ENCODE results near the gene HSPH1. TPM values are rescaled to one million over a fixed set of nuclear protein-coding genes. Genes with fewer than 3 reads are reported as not detected.

The HSPH1 gene
- total and polyA plus RNA-seq, 2 donors (not counting 3 experiments of a cell fraction or from before 2014, with no cell fraction given): 15.8 to 124 TPM

DNA sequence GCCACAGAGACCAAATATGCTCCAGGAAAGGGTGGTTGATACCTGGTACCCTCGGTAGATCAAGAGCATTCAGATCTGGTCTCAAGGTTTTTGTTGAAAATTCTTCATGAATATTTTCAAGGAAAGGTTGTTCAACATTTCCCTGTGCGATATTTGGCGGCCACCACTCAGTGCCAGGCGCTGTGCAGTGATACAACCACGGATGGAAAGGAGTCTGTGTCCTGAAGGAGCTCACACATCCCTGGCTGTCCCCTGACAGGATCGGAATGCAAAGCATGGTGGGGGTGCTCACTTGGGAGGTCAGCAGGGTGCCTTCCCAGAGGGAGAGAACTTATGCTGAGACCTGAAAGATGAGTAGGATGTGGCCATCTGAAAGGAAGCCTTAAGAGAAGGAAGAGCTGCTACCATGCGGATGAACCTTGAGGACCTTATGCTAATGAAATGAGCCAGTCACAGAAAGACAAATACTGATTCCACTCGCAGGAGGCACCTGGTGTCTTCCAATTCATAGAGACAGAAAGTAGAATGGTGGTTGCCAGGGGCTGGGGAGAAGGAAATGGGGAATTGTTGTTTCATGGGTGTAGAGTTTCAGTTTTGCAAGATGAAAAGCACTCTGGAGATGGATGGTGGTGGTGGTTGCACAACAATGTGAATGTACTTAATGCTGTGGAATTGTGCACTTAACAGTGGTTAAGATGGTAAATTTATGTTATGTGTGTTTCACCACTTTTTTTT, 41.6 kb downstream of the HSPH1 start:
- Histone ChIP-seq H4K20me1 (replicated peaks; ENCODE audit: control insufficient read depth, extremely low read depth, insufficient read depth, low read length) (no peaks in the 10 kb centered on the region), H3K4me1 (ENCODE audit: control insufficient read depth, extremely low read depth, insufficient read depth, low read length) (no peaks in the 10 kb centered on the region), H3K36me3 (ENCODE audit: control insufficient read depth in 2 of 2, extremely low read depth in 1 of 2, insufficient read depth in 2 of 2, low read length in 2 of 2) (no peaks in the 10 kb centered on the region), H3K9me1 (replicated peaks; ENCODE audit: control insufficient read depth, extremely low read depth, insufficient read depth, low read length) (no peaks in the 10 kb centered on the region), H3K27me3 (ENCODE audit: control insufficient read depth in 2 of 2, insufficient read depth in 2 of 2, low read length in 2 of 2) (peaks cover 42 to 46% of the 10 kb centered on the region in 2 experiments), H3K4me2 (ENCODE audit: insufficient read depth, low read length) (no peak overlapping the region), H2AFZ (ENCODE audit: low read depth, low read length) (no peak overlapping the region), H3K27ac (ENCODE audit: insufficient read depth, low read depth, low read length) (no peak overlapping the region), H3K9me3 (replicated peaks; ENCODE audit: control insufficient read depth, insufficient read depth, low read length) (no peaks in the 10 kb centered on the region), H3K9ac (replicated peaks; ENCODE audit: extremely low read depth, insufficient read depth, low read length) (no peak overlapping the region), H3K4me3 (replicated peaks in 1 of 3; ENCODE audit: insufficient read depth in 1 of 3, low read depth in 1 of 3, low read length in 3 of 3) (no peak overlapping the region), H3K79me2 (ENCODE audit: control insufficient read depth, insufficient read depth, low read length) (no peaks in the 10 kb centered on the region)
- FAIRE-seq: no peak
- TF ChIP-seq POLR2AphosphoS5 (IDR thresholded peaks at IDR 0.05; ENCODE audit: insufficient read depth, low read depth, low read length): no peak
- TF ChIP-seq MAX (IDR thresholded peaks at IDR 0.05; ENCODE audit: insufficient read depth, insufficient read length): no peak
- no peak for TF ChIP-seq GATA2 (IDR thresholded peaks at IDR 0.05; ENCODE audit: insufficient read depth, insufficient read length, low read depth, low read length)
- no peak for TF ChIP-seq EZH2 (IDR thresholded peaks at IDR 0.05; ENCODE audit: borderline replicate concordance, low read depth, low read length, severe bottlenecking)
- no peak for TF ChIP-seq FOS (IDR thresholded peaks at IDR 0.05; ENCODE audit: borderline replicate concordance, insufficient read depth, low read length)
- TF ChIP-seq, protein P1, sequence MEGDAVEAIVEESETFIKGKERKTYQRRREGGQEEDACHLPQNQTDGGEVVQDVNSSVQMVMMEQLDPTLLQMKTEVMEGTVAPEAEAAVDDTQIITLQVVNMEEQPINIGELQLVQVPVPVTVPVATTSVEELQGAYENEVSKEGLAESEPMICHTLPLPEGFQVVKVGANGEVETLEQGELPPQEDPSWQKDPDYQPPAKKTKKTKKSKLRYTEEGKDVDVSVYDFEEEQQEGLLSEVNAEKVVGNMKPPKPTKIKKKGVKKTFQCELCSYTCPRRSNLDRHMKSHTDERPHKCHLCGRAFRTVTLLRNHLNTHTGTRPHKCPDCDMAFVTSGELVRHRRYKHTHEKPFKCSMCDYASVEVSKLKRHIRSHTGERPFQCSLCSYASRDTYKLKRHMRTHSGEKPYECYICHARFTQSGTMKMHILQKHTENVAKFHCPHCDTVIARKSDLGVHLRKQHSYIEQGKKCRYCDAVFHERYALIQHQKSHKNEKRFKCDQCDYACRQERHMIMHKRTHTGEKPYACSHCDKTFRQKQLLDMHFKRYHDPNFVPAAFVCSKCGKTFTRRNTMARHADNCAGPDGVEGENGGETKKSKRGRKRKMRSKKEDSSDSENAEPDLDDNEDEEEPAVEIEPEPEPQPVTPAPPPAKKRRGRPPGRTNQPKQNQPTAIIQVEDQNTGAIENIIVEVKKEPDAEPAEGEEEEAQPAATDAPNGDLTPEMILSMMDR (IDR thresholded peaks at IDR 0.05; ENCODE audit: extremely low read depth in 1 of 2, insufficient read depth in 1 of 2, low read depth in 1 of 2, low read length in 2 of 2): no peak
- no peak for TF ChIP-seq MYC (IDR thresholded peaks at IDR 0.05; ENCODE audit: low read depth, low read length)
- TF ChIP-seq JUN (IDR thresholded peaks at IDR 0.05; ENCODE audit: borderline replicate concordance, insufficient read depth, insufficient read length, low read depth): no peak
- TF ChIP-seq POLR2A (IDR thresholded peaks at IDR 0.05; ENCODE audit: low read depth, low read length): no peak
- dilution Hi-C loops (cut with MboI; ENCODE audit: extremely low pct_ligation_motif_present, low sequenced_read_pairs): no loop called here
- intact Hi-C loops (cut with micrococcal nuclease): no loop called here
- ChIA-PET CTCF (no interaction called here), POLR2A (no interaction called here)
- DNase-seq (ENCODE audit: low read depth, low spot score): no peak
- BruUV-seq (replicated peaks): no TSS peak

Measured in endothelial cell of umbilical vein (primary cell).